A549 (cell line): ENCODE measurements around the gene CXCR5. TPM values are rescaled to one million over a fixed set of nuclear protein-coding genes. Genes with fewer than 3 reads are reported as not detected.
"Not testable (repeated sequence)": the region's sequence is repeated elsewhere in the genome, so short reads cannot be mapped to it uniquely, and the experiment has no call there.

Source experiments
- ATAC-seq, 2 experiments: fragments of 200-7000 bp in 1 of 2; fragments of >200 bp in 1 of 2; cut with Nextera tagmentation in 1 of 2; cut with Tn5 transposase in 1 of 2; 3 replicates each; pipeline versions ENCODE4 v1.8.0 to v1.9.1; 2018 to 2020; ENCODE audit warnings: mild to moderate bottlenecking in 1 of 2, moderate library complexity in 1 of 2
- CTCF ChIA-PET: fragments of 300-600 bp; sonication (Branson Sonifier 250); formaldehyde crosslinking; extraction: SDS; loops from one replicate; lab custom pipeline; 2021; ENCODE audit warnings: antibody characterized with exemption, inconsistent platforms; lab: Yijun Ruan, JAX
- POLR2A ChIA-PET: fragments of 350-600 bp; formaldehyde crosslinking; extraction: SDS; loops from one replicate; lab custom pipeline; 2021; ENCODE audit warnings: antibody characterized with exemption, inconsistent platforms; lab: Yijun Ruan, JAX
- DNase-seq, 2 experiments: peaks; one replicate each; pipeline versions ENCODE4 v3.0.0 to v3.0.0-alpha.2; 2011 to 2016; ENCODE audit warnings: low read depth in 1 of 2, low spot score in 1 of 2
- FAIRE-seq: peaks from 2 replicates; lab custom pipeline; 2011; peaks lifted over from hg19 to GRCh38; lab: Jason Lieb, UNC
- H3K27ac ChIP-seq, 2 experiments: fragments of >200 bp; sonication (Bioruptor Twin); formaldehyde crosslinking; 3 replicates each; pipeline ENCODE4 v1.5.1; 2016 to 2017
- H3K4me1 ChIP-seq: fragments of >200 bp; sonication (Bioruptor Twin); formaldehyde crosslinking; 3 replicates; pipeline ENCODE4 v1.6.1; 2016
- H3K4me2 ChIP-seq: fragments of >200 bp; sonication (Bioruptor Twin); formaldehyde crosslinking; 3 replicates; pipeline ENCODE4 v1.6.1; 2016
- H3K4me3 ChIP-seq: fragments of >200 bp; sonication (Bioruptor Twin); formaldehyde crosslinking; 3 replicates; pipeline ENCODE4 v1.5.1; 2016
- H3K9me3 ChIP-seq: fragments of >200 bp; sonication (Bioruptor Twin); formaldehyde crosslinking; 3 replicates; pipeline ENCODE4 v1.6.1; 2016
- CBX2 ChIP-seq: fragments of 200-600 bp; sonication (generic); IDR thresholded peaks from 2 replicates; pipeline ENCODE4 v1.6.1; 2016; ENCODE audit warnings: low read depth, mild to moderate bottlenecking, borderline replicate concordance
- FOSL2 ChIP-seq, 2 experiments: fragments of 450-650 bp in 1 of 2; fragments of >200 bp in 1 of 2; sonication (Bioruptor Twin) in 1 of 2; formaldehyde crosslinking; IDR thresholded peaks; 2 replicates each; pipeline versions ENCODE4 v1.5.0 to v1.6.1; 2016 to 2020; ENCODE audit warnings: mild to moderate bottlenecking in 1 of 2, moderate library complexity in 1 of 2
- HES2 ChIP-seq: fragments of >200 bp; sonication (Bioruptor Twin); formaldehyde crosslinking; IDR thresholded peaks from 2 replicates; pipeline ENCODE4 v1.6.1; 2016
- HOXA7 ChIP-seq: fragments of 250-450 bp; sonication (Bioruptor Pico); IDR thresholded peaks from 2 replicates; pipeline ENCODE4 v1.5.0; 2020; ENCODE audit warnings: mild to moderate bottlenecking, moderate library complexity
- HOXB5 ChIP-seq: fragments of 250-450 bp; sonication (Bioruptor Pico); IDR thresholded peaks from 2 replicates; pipeline ENCODE4 v1.5.0; 2020; ENCODE audit warnings: mild to moderate bottlenecking, moderate library complexity
- KDM1A ChIP-seq: fragments of 200-600 bp; sonication (generic); IDR thresholded peaks from 2 replicates; pipeline ENCODE4 v1.6.1; 2016; ENCODE audit warnings: low read depth, mild to moderate bottlenecking
- KDM5A ChIP-seq: fragments of 200-600 bp; sonication (generic); IDR thresholded peaks from 2 replicates; pipeline ENCODE4 v1.6.1; 2016; ENCODE audit warnings: antibody characterized with exemption, mild to moderate bottlenecking
- RAD21 ChIP-seq, 2 experiments: fragments of >200 bp in 1 of 2; sonication (Bioruptor Twin) in 1 of 2; formaldehyde crosslinking in 1 of 2; IDR thresholded peaks in 1 of 2; conservative IDR thresholded peaks in 1 of 2; 2 replicates in 1 of 2; 3 replicates in 1 of 2; pipeline ENCODE4 v1.6.1; 2012 to 2018; ENCODE audit warnings: inconsistent platforms in 1 of 2
- RCOR1 ChIP-seq: fragments of 150-350 bp; IDR thresholded peaks from 2 replicates; pipeline ENCODE4 v1.6.1; 2014; ENCODE audit warnings: antibody characterized with exemption, low read length, low read depth
- RFX5 ChIP-seq: fragments of 450-650 bp; IDR thresholded peaks from 2 replicates; pipeline ENCODE4 v1.7.1; 2014; ENCODE audit warnings: antibody characterized with exemption, mild to moderate bottlenecking, moderate library complexity
- SMC3 ChIP-seq: fragments of >200 bp; sonication (Bioruptor Twin); formaldehyde crosslinking; IDR thresholded peaks from 3 replicates; pipeline ENCODE4 v1.6.1; 2018; ENCODE audit warnings: inconsistent platforms
- TP53 ChIP-seq: fragments of 250-450 bp; sonication (Bioruptor Pico); IDR thresholded peaks from 2 replicates; pipeline ENCODE4 v1.5.0; 2021; ENCODE audit warnings: mild to moderate bottlenecking, moderate library complexity
- ZC3H11A ChIP-seq: fragments of 450-650 bp; IDR thresholded peaks from 2 replicates; pipeline ENCODE4 v1.6.1; 2014; ENCODE audit warnings: antibody characterized with exemption, mild to moderate bottlenecking
- WGBS: methylation state at CpG from one replicate; pipeline ENCODE4 v1.1.6; 2017; ENCODE audit errors: missing lambda C conversion rate; 5-methylcytosine and 5-hydroxymethylcytosine counted together
- polyA plus RNA-seq, 4 experiments: library from polyadenylated mRNA; depleted of rRNA in 3 of 4; stranded (reverse); fragments of >200 nt; fragmentation: RNase III in 1 of 4; extraction: RNeasy Plus Mini Kit Qiagen cat#74134 plus additional on column Dnase treatment in 1 of 4; gene quantifications; 2 replicates in 3 of 4; 3 replicates in 1 of 4; pipeline ENCODE4 v1.2.3, GENCODE V29; 2011 to 2017
- TF ChIP-seq, protein P1 (sequence below): fragments of >200 bp; sonication (Bioruptor Twin); formaldehyde crosslinking; IDR thresholded peaks from 3 replicates; pipeline ENCODE4 v1.6.1; 2016

The CXCR5 gene
- polyA plus RNA-seq, 2 of the 4 experiments (the other 2 are of a cell fraction) = 0.04 TPM; not detected in 1

DNA sequence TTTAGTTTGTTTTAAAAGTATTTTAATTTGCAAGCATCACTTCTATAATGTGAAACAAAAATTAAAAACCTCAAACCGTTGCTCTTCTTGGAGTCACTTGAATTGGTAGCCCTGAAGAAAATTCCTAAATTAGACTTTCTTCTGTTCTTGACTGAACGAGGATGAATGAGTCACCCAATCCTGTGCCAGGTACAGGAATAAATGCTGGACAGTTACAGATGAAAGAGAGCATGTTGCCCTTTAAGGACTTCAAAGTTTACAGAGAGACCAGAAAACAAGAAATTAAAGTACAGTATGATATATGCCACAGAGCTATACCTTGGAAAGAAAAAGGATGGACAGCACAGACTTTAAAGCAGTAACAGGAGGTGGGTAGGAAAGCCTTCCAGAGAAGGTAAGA lies 41.3 kb upstream of the CXCR5 start:
- no peak for FAIRE-seq
- TF ChIP-seq CBX2 = no peak
- no peak for TF ChIP-seq FOSL2 (IDR thresholded peaks at IDR 0.05)
- peak; percentile 34; the same call in 1 of the 2 replicates for TF ChIP-seq FOSL2 (CRISPR knock-in tag; IDR thresholded peaks at IDR 0.05)
- TF ChIP-seq KDM5A = no peak
- POLR2A ChIA-PET = no interaction called here
- no peaks in the 10 kb centered on the region for H3K9me3 ChIP-seq
- H3K4me3 ChIP-seq = no peak overlapping the region
- no peak overlapping the region for H3K27ac ChIP-seq
- no peak overlapping the region for H3K4me2 ChIP-seq
- no peak for DNase-seq
- ATAC-seq = no peak
- WGBS = 0% methylated on average over 2 of the region's 2 CpGs
- CTCF ChIA-PET = no interaction called here
- H3K4me1 ChIP-seq = peaks cover 4% of the 10 kb centered on the region; the same call in 1 of the 3 replicates

DNA sequence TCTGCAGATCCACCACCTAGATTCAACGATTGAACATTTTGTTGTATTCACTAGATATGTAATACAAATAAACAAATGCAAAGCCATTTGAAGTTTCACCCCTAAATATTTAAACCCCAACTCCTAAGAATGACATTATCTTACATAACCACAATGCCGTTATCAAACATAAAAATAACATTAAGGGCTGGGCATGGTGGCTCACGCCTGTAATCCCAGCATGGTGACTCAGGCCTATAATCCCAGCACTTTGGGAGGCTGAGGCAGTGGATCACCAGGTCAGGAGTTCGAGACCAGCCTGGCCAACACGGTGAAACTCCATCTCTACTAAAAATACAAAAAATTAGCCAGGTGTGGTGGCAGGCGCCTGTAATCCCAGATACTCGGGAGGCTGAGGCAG lies 40.8 kb upstream of the CXCR5 start:
- ATAC-seq, H3K4me2 ChIP-seq, POLR2A ChIA-PET, H3K4me3 ChIP-seq, FAIRE-seq, DNase-seq, H3K27ac ChIP-seq, CTCF ChIA-PET, H3K9me3 ChIP-seq, H3K4me1 ChIP-seq: not testable (repeated sequence)
- WGBS = 47% methylated on average over 7 of the region's 7 CpGs

DNA sequence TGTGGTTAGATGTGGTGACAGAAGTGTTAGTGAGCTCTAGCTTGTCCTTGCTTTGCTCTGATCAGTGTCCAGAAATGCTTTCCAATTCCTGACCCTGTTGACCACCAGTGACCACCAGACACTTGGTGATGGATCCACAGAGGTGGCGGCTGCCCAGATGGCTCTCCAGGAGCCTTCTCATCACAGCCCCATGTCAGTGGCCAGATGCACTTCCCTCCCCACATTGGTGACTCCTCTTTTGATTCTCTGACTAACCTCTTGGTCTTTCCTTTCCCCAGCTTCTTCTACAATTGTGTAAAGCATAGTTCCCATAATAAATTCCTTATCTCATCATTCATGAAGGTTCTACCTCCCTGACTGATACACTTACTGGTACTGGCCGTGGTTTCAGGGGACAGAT lies 40.1 kb upstream of the CXCR5 start:
- ChIA-PET CTCF (no interaction called here), POLR2A (no interaction called here)
- WGBS = 67% methylated on average over 2 of the region's 2 CpGs
- ATAC-seq (no peak), FAIRE-seq (no peak), DNase-seq (no peak)
- H3K4me3 ChIP-seq = no peak overlapping the region
- no peak overlapping the region for H3K4me2 ChIP-seq
- peaks cover 4% of the 10 kb centered on the region; the same call in 1 of the 3 replicates for H3K4me1 ChIP-seq
- TF ChIP-seq HES2 = no peak
- TF ChIP-seq, protein P1, sequence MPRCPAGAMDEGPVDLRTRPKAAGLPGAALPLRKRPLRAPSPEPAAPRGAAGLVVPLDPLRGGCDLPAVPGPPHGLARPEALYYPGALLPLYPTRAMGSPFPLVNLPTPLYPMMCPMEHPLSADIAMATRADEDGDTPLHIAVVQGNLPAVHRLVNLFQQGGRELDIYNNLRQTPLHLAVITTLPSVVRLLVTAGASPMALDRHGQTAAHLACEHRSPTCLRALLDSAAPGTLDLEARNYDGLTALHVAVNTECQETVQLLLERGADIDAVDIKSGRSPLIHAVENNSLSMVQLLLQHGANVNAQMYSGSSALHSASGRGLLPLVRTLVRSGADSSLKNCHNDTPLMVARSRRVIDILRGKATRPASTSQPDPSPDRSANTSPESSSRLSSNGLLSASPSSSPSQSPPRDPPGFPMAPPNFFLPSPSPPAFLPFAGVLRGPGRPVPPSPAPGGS = no peak
- H3K9me3 ChIP-seq = no peaks in the 10 kb centered on the region
- H3K27ac ChIP-seq = no peak overlapping the region

GRCh38 chr11:118845369-118845768 lies 38.3 kb upstream of the CXCR5 start:
- DNase-seq (no peak), ATAC-seq (no peak), FAIRE-seq (no peak)
- Histone ChIP-seq H3K4me2 (no peak overlapping the region), H3K9me3 (no peaks in the 10 kb centered on the region), H3K27ac (no peak overlapping the region), H3K4me3 (no peak overlapping the region), H3K4me1 (peaks cover 4% of the 10 kb centered on the region; the same call in 1 of the 3 replicates)
- POLR2A ChIA-PET = no interaction called here
- TF ChIP-seq RFX5 (no peak), ZC3H11A (no peak), TP53 (CRISPR knock-in tag) (no peak), RCOR1 (no peak), HOXB5 (CRISPR knock-in tag) (no peak), HOXA7 (no peak), KDM1A (no peak), SMC3 (no peak), RAD21 (conservative IDR thresholded peaks at IDR 0.05 in 1 of 2, IDR thresholded peaks at IDR 0.05 in 1 of 2) (no peak)
- TF ChIP-seq, protein P1 = no peak
- CTCF ChIA-PET = interaction anchor here (0.7 kb wide), 1 partner anchor 33 kb away, joined by 3 read pairs; no protein-coding TSS in a partner anchor
